ENCODE measurements around the gene TVP23C.
"Not testable (repeated sequence)": the region's sequence is repeated elsewhere in the genome, so short reads cannot be mapped to it uniquely, and the experiment has no call there.

The TVP23C gene

DNA sequence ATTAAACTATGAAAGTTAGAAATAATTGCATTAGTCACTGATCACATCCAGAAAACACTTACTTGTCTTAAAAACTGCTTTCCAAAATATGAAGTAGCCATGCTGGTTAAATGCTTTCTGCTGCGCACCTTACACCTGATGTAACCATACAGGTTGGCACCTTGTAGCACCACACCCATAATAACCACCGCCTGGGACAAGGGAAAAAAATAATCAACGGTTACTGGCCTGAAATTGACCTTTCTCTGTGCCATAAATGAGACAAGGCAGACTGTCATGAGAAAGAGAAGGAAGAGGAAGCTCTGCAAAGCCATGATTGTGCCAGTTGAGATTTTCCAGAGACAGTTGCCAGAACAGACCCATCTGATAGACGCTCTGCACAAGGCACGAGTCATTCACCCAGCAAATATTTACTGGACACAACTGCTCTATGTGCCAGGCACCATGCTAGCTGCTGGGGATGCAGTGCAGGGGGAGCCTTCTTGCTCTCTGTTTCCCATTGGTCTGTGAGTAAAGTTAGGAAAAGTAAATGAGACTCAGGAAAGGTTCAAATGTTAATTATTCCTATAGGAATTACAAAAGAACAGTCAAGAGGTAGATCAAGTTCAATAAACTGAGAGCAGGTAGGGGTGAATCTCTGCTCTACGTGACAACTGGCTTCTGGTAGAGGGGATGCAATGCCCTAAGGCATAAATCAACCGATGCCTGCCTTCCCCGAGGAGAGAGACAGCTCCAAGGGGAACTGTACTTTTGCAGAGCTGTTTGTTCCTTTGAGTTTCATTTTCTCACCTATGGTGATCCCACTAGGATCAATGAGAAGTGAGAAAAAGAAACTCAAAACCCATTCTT lies 22.7 kb downstream of the TVP23C start:
- not testable (repeated sequence) for DNase-seq (ENCODE audit: low read depth); H3K4me3 ChIP-seq (ENCODE audit: low read depth, low read length)

DNA sequence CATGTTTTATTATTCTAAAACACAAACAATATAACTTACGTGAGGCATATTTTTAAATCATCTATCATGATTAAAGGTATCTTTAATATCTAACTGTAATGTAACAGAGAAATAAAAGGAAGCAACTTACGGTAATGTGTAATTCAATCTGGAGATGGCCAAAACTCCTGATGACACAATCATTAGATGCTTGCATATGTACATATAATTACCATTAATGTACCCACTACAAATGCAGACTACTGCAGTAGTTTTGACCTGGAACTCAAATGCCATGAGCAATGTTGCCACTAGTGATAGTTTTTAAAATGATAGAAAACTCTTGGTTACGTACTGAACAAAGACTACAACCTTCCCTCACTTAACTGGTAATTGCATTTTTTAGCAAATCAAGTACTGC lies 30.2 kb downstream of the TVP23C start:
- DNase-seq (ENCODE audit: low read depth); H3K4me3 ChIP-seq (ENCODE audit: low read depth, low read length): not testable (repeated sequence)

DNA sequence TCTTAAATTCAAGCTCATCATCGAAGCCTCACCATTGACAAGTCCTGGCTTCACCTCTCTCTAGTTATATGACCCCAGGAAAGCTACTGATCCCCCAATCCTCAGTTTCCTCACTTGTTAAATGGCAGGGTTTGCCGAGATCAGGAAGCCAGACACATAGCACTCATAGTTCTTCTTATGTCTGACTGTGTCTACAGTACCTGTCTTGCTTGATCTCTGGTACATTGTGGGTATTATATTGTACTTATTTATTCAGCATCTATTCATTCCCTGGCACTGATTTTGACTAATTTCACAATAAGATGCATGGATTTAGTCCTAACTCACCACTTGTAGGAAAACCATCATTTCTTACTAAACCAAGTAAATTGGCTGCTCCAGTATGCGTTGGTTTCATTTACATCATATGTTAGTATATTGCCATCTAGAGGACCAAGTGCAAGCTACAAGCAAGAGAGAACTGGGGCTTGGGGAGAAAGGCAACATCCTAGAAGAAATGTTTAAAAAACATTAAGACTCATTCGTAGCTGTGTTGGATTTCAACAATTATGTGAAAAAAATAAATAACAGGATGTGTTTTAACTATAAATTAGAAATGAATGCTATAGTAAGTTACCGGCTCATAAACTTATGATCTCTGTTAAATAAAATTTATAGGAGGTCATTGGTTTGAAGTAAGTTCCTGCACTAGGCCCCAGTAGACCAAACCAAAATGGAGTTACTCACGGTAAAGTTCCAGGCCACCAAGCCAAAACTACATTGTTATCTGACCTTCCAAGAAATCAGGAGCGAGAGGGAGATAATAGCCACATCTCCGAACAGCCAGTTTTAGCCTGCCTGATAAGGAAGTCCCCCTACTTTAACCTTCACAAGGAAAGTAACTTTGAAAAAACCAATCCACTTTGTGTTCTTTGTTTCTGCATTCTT lies 36.7 kb downstream of the TVP23C start:
- not testable (repeated sequence) for H3K4me3 ChIP-seq (ENCODE audit: low read depth, low read length)
- peak; percentile 48 for DNase-seq (ENCODE audit: low read depth)

DNA sequence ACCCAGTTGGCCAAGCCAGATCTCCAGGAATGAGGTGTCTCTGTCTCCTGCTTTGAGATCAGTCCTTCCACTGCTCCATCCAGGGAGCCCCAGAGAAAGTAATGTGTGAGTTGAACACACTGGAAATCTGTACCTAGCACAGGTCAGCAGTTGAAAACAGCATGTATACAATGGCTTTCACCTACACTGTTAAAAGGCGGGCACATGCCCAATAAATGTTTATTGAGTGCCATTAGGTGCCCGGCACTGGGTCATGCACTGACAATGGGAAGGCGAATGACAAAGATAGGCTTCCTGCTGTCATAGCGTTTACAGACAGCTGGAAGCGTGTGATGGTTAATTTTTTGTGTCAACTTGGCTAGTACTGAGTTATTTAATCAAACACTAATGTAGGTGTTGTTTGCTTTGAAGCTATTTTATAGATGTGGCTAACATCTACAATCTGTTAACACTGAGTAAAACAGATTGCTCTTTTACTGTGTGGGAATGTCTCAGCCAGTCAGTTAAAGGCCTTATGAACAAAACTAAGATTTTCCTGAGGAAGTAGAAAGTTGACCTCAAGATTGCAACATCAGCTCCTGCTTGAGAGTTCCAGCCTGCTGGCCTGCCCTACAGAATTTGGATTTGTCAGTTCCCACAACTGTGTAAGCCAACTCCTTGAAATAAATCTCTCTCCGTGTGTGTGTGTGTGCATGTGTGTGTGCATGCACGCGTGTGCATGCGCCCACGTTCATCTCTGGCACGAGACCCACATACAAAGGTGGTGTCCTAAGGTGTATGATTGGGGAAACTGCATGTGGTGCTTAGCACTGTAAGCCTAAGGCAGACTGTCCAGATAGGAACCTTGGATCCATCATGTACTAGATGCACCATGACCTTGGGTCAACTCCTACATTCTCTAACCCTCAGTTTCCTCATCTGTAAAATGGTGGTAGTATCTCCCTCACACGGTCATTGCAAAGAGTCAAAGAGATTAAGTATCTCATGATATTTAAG lies 38.0 kb downstream of the TVP23C start:
- not testable (repeated sequence) for H3K4me3 ChIP-seq (ENCODE audit: low read depth, low read length)
- peak; percentile 19 for DNase-seq (ENCODE audit: low read depth)

DNA sequence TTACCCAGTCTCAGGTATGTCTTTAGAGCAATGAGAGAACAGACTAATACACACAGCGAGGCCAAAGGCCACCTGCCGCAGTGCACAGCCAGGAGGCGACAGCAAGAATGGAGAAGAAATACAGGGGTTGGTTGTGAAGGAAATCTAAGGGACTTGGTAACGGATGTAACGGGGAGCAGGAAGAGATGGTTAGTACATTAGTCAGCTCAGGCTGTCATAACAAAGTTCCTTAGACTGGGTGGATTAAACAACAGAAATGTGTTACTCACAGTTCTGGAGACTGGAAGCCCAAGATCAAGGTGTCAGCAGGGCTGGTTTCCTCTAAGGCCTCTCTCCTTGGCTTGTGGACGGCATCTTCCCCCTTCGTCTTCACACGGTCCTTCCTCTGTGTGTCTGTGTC lies 47.1 kb downstream of the TVP23C start:
- DNase-seq (ENCODE audit: low read depth): no peak

DNA sequence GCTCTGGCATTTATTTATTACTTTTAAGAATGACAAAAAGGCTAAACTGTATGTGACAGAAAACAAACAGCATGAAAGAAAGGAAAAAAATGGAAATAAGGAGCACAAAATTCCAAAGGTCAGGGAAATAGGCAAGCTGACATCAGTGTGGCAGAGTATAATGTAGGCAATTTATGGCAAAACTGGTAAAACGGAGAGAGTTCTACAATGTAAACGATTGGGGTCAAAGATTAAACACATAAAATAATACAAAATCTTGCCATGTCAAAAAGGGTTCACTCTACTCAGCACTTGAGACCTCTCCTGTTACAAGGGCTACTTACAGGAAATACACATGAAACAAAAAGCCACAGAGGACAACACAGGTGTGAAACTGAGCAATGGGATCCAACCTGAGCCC lies 48.8 kb downstream of the TVP23C start:
- no peak for DNase-seq (ENCODE audit: low read depth)
- no peak overlapping the region for H3K4me3 ChIP-seq (ENCODE audit: low read depth, low read length)

More for the DNA sequence above, 47.1 kb downstream of the TVP23C start:
- no peak overlapping the region for H3K4me3 ChIP-seq (ENCODE audit: low read depth, low read length)

DNA sequence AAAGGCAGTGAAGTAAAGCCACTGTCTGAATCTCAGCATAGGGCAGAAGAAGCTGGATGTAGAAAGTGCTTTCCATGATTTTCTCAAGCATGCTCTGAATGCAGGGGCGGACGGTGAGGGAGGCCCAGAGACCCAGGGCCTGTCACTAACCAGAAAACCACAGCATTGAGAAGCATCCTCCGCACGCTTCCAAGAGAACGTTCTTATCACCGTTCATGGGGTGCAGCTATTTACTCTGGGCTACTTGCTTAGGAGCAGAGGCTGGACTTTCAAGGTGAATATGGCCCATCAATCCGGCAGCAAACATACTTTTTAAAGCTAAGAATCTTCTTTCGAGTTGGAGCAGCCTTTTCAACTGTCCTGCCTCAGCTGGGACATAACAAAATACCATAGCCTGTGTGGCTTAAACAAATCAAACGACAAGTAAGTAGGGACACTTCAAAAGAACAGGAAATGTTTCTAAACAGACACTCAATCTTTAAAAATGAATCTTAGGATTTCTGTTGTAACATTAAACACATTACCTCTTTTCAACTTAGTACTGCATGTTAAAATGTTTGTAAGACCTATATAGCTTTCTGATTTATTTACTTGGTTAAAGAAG lies 49.3 kb downstream of the TVP23C start:
- H3K4me3 ChIP-seq (ENCODE audit: low read depth, low read length): no peak overlapping the region

DNA sequence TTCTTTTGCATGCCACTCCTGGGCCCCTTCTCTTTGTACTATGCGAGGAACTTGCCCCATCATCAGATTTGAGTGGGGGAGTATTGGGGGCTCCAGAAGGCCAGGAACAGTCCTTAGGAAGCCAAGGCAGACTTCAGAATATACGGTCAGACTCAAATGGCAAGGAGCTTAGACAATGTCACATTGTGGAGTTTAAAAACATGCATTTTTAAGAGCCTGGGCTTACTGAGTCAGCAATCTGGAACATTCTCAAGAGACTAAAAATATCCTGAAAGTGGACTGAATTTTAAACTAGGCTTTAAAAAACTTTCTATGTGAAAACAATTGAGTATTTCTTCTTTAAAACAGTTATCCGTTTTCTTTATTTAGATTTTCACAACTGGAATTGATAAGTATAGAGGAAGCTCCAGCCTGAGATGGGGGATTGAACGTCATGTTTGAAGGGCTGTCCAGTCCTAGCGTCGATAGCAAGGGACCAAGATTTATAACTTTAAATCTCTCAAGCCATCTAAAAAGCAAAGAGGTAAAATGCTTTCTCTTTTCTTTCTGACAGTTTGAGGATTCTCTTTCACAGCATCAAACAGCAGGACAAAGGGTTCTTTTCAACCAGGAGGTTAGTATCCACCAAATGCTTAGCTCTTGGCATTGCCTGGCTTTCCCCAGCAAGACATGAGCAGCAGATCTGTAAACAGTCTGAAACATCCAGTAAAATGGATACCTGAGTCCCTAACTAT lies 50.1 kb downstream of the TVP23C start:
- H3K4me3 ChIP-seq (ENCODE audit: low read depth, low read length): no peak overlapping the region
- DNase-seq (ENCODE audit: low read depth): peak; percentile 23

More for the DNA sequence above, 49.3 kb downstream of the TVP23C start:
- DNase-seq (ENCODE audit: low read depth): no peak

DNA sequence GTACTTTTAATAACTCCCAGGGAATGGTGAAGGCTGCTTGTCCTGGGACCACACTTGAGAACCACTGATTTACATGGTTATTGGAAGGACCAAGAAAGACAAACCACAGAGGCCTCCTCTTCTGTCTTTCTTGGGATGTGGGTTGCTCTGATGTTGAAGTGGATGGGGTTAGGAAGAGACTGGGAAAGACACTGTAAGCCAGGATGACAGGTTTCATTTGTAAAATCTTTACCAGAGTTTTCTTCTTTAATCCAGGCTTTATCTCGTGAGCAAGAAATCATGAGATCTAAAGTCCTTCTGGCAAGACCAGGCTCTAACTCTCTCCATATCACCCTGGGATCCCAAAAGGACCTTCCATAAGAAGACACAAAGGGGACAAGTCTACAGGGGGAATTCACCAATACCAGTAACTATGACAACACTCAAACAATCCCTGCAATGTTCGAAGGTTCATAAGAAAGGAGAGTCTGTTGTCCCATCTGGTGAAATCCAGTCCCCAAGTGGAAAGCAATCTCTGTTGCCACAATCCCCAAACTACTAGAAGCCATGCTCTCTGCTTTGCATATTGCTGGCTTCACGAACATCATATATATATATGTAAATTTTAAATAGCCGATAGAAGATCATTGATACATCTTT lies 51.1 kb downstream of the TVP23C start:
- H3K4me3 ChIP-seq (ENCODE audit: low read depth, low read length): no peak overlapping the region
- DNase-seq (ENCODE audit: low read depth): no peak

DNA sequence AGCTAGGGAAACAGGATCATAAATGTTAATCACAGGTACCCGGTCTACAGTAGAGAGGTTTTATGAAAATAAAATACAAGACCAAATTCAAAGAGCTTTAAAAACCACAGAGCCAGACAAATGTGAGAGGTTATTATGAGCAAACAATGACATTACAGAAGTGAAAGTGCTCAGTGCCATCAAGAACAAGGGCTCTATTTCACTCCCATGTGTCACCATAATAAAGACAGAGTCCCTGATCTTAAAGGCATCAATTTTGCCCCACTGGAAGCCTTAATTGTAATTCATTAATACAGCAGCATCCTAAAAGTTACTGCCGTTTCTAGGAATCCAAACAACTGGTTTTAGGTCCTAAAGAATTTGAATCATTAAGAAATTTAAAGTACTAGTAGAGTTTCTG lies 52.1 kb downstream of the TVP23C start:
- no peak overlapping the region for H3K4me3 ChIP-seq (ENCODE audit: low read depth, low read length)
- DNase-seq (ENCODE audit: low read depth): no peak

DNA sequence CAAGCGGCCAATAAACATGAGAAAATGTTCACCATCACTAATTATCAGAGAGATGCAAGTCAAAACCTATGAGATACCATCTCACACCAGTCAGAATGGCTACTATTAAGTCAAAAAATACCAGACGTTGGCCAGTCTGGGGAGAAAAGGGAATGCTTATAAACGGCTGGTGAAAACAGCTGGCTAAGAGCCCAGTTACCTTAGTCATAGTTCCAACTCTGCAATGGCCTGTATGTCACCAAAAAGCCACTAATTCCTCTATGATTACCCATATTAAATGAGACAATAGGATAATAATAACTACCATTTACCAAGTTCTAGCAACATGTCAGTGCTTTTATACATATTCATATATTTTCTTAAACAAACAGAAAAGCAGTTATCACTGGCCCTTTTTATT lies 52.9 kb downstream of the TVP23C start:
- H3K4me3 ChIP-seq (ENCODE audit: low read depth, low read length): no peak overlapping the region
- DNase-seq (ENCODE audit: low read depth): peak; percentile 31

DNA sequence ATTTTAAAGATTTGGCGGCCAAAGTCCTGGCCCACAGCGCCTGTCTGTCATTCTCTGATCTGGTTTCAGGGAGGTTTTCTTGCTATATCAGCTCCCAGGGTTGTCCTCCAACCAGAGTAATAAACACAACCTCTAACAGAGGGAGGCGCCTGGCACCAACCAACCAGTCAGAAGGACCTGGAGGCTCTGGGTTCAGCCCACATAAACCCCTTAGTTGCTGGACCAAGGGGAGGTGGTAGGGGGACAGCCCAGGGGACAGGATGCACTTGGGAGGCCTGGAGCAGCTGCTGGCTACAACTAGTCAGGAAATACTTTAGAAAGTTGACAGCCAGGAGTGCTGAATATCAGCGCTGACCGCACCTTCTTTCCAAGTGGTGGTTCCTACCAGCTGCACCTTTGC lies 54.2 kb downstream of the TVP23C start:
- DNase-seq (ENCODE audit: low read depth): no peak

DNA sequence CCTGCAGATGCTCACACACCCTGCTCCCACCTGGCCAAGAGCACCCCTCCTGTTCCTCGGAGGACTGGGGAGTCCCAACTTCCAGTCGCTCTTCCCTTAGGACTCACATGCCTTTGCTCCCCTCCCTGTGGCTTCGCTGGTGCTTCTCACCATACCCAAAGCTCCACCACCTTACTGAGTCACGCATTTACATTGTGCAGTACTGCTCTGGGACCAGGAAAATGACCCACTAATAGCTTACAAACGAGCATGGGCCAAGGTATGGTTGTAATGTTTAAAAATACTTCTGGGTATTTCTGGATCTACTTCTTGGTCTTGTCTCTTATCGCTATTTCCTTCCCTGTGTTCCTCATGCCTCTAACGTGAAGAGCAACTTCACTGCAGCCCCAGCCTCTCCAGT lies 54.8 kb downstream of the TVP23C start:
- no peak for DNase-seq (ENCODE audit: low read depth)
- H3K4me3 ChIP-seq (ENCODE audit: low read depth, low read length): no peak overlapping the region

More for the DNA sequence above, 54.2 kb downstream of the TVP23C start:
- no peak overlapping the region for H3K4me3 ChIP-seq (ENCODE audit: low read depth, low read length)

DNA sequence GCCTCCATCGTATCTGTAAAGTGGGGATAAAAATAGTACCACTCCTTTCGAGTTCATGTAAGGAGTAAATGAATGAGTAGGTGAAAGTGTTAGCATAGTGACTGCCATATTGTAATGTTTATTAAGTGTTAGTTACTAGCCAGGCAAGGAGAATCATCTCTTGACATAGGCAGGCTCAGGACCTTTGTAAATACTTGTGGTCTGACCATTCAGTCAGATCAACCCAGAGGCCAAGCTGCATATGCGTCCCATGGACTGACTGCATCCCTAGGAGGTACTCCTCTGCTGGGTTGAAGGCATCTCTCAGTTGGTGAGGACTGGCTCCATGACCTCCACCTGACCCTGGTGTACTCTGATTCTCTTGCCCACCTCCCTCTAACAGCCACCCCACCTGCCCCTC lies 55.4 kb downstream of the TVP23C start:
- DNase-seq (ENCODE audit: low read depth): no peak
- H3K4me3 ChIP-seq (ENCODE audit: low read depth, low read length): no peak overlapping the region

DNA sequence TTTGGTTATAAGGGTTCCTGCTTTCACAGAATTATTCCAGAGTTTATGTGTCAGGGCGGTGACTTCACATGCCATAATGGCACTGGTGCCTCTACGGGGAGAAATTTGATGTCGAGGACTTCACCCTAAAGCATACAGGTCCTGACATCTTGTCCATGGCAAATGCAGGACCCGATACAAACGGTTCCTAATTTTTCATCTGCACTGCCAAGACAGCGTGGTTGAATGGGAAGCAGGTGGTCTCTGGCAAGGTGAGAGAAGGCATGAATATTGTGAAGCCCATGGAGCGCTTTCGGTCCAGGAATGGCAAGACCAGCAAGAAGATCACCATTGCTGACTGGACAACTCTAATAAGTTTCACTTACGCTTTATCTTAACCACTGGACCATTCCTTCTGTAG lies 56.3 kb downstream of the TVP23C start:
- DNase-seq (ENCODE audit: low read depth): no peak
- no peak overlapping the region for H3K4me3 ChIP-seq (ENCODE audit: low read depth, low read length)

DNA sequence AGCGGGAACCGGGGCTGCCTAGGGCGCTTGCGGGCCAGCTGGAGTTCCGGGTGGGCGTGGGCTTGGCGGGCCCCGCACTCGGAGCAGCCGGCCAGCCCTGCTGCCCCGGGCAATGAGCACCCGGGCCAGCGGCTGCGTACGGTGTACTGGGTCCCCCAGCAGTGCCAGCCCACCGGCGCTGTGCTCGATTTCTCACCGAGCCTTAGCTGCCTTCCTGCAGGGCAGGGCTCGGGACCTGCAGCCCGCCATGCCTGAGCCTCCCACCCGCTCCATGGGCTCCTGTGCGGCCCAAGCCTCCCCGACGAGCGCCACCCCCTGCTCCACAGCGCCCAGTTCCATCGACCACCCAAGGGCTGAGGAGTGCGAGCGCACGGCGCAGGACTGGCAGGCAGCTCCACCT lies 57.6 kb downstream of the TVP23C start:
- DNase-seq (ENCODE audit: low read depth); H3K4me3 ChIP-seq (ENCODE audit: low read depth, low read length): not testable (repeated sequence)

DNA sequence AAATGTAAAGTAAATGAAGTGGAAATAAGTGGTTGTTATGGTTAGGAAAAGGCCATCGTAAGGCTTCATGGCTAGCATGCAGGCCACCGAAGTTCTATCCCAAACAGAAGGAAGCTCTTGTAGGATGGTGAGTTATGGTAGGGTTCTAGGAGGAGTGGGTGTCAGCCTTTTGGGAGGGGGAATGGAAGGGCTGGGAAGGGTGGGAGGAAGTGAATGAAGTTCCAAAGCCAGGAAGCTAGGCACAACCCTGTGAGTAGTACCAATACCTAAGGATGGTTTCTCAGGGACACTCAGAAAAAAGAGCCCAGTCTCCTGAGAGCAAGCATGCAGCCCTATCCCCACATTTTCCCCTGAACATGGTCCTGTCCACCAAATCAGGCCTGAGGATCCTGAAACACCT lies 59.6 kb downstream of the TVP23C start:
- no peak for DNase-seq (ENCODE audit: low read depth)

More for the DNA sequence above, 59.6 kb downstream of the TVP23C start:
- no peak overlapping the region for H3K4me3 ChIP-seq (ENCODE audit: low read depth, low read length)
